ENCODE data around the gene MACROH2A1.
A peak's percentile ranks its signal among the peaks of the same experiment; 100 is the strongest.

Gene MACROH2A1

DNA sequence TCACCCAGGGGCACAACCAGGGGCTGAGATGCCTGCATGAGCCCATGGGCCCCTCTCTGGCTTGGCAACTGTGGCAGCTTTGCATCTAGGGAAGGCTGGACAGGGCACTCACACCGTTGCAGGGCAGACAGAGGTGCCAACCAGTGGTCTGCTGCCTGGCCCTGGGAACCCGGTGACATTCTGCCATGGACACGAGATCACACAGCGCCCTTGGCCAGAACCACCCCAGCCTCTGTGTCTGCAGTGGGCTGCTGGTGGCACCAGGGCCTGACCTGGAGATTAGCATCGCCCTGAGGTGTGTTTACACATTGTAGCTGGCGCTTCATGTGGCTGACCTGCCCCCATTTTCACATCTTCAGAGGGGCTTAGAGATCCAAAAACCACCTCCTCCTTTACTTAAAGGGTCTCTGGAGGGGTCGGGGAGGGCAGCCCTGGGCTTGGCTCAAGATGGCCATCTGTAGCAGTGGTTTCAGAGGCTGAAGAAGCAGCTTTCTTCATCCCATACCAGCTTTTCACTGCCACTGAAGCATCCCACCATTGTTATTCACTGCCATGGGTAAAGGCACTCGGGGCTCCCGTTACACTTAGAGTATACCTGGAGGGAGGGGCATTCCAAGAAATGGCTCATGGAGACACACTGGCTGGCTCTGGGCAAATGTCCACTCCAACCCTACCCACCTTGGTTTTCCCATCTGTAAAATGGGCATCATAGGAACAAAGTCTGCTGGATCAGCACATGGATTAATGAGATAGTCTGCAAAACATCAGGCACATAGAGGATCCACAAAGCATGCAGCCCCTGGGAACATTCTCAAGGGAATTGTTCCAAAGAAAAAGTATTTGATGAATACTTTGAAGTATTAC is 36.7 kb upstream of the MACROH2A1 start:
- no peak for FAIRE-seq

GRCh38 chr5:135434591-135435466 is 35.8 kb upstream of the MACROH2A1 start:
- FAIRE-seq, result no peak

GRCh38 chr5:135433681-135434426 is 34.8 kb upstream of the MACROH2A1 start:
- no peak for FAIRE-seq

DNA sequence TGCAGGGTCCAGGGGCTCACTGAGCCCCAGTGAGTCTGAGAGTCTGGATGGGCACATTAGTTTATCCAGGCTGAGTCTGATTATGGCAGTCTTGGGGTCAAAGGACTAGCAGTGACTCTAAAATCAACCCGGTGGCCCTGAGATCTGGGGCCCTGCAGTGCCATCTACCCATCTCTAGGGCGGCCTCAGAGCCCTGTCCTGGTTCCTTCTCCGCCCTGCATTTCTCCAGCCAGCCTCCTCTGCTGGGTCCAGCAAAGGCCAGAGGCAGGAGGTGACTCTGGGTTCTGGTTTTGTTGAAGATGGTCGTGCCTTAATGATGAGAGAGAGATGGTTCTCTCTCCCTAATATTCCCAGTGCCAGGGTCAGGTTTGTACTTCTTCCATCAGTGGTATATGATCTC is 33.1 kb upstream of the MACROH2A1 start:
- no peak for FAIRE-seq

DNA sequence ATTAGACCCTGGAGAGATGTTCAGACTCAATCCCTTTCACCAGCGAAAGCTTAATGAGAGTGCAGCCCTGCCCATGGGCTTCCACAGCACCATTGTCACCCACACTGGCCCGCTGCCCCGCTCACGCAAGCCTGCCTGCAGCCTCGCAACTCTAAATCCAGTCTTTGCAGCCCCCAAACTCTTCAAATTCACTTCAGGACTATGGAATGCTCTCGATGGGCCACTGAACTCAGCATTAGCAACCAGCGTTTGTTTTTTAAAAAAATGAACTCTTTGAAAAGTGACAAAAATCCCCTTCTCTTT is 31.1 kb upstream of the MACROH2A1 start:
- no peak for FAIRE-seq

- no peak for FAIRE-seq
Observed at GRCh38 chr5:135429301-135430134, 30.5 kb upstream of the MACROH2A1 start.

DNA sequence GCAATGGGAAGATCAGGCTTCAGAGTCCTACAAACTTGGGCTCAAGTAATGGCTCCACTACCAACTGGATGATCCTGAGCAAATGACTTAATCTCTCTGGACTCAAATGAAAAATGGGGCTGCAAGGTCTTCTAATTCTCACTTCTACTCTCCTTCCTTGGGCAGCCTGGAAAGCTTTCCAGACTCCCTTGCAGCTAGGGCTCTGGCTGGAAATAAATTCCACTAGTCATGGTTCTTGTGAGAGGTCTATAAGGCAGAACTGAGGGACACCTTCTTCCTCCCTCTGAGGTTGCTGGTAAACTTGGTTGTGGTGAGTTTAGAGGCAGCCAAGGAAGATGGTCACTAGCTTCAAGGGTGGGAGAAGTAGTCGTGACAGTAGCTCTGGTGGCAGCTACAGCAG is 29.6 kb upstream of the MACROH2A1 start:
- FAIRE-seq, result no peak

- no peak for FAIRE-seq
Observed at GRCh38 chr5:135426102-135427082, 27.4 kb upstream of the MACROH2A1 start.

GRCh38 chr5:135425641-135426040 is 26.6 kb upstream of the MACROH2A1 start:
- no peak for FAIRE-seq

GRCh38 chr5:135423846-135424168 is 24.8 kb upstream of the MACROH2A1 start:
- FAIRE-seq, result no peak

DNA sequence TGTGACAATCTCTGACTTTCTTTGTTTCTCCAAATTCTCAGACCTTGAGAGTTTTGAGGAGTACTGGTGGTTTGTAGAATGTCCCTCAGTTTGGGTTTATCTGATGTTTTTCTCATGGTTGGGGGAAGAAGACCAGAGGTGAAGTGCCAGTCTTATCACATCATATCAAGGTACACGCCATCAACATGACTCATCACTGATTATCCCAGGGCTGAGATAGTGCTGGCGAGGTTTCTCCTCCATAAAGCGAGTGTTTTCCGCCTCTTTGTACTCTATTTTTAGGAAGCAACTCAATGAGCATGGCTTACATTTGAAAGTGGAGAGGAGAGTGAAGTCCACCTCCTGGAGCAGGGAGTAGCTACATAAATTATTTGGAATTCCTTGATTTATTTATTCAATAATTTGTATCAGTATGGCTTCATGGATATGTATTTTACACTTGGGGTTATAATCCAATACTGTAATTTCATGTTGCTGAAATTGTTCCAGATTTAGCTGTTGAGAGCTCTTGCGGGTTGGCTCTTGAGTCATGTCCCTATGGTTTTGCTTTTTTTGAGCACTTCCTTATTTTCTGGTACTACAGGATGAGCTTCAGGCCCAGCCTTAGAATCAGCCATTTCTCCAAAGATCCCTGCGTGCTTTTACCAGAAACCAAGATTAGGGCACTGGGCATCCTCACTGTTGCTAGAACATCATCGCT is 24.3 kb upstream of the MACROH2A1 start:
- FAIRE-seq, result no peak

DNA sequence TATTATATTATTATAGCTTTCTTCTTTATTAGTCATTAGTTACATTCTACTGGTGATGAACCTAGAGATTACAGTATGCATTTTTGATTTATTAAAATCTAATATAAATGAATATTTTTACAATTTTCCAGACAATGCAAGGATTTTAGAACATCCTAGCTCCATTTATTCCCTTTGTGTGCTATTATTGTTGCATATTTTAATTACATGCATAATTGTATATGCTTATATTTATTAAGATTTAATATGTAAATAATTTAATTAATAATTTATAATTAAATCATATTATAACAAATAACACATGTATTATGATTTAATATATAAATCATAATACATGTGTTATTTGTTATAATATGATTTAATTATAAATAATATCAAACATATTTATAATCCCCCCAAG is 23.4 kb upstream of the MACROH2A1 start:
- peak; percentile 89 for FAIRE-seq

GRCh38 chr5:135417083-135417482 is 18.1 kb upstream of the MACROH2A1 start:
- FAIRE-seq, result no peak

GRCh38 chr5:135405082-135405481 is 6.1 kb upstream of the MACROH2A1 start:
- FAIRE-seq, result no peak

DNA sequence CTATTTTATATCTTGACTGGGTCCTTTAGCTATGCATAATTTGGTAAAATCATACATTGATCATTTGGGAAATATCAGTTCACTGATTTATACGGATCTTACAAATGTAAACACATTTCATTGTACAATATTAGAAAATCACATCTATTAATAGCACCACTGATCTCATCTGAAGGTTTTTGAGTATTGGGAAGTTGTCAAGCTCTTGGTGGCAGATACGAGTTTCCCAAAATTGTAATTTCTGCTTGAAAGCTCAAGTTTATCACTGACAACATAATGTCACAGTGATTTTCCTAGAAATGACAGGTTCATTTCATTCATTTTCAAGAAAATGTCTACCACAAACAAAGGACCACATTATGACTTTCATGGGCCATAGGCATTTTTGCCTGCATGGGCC is 3.0 kb upstream of the MACROH2A1 start:
- no peak for FAIRE-seq

GRCh38 chr5:135400866-135401265 is 1.8 kb upstream of the MACROH2A1 start:
- FAIRE-seq, result no peak

DNA sequence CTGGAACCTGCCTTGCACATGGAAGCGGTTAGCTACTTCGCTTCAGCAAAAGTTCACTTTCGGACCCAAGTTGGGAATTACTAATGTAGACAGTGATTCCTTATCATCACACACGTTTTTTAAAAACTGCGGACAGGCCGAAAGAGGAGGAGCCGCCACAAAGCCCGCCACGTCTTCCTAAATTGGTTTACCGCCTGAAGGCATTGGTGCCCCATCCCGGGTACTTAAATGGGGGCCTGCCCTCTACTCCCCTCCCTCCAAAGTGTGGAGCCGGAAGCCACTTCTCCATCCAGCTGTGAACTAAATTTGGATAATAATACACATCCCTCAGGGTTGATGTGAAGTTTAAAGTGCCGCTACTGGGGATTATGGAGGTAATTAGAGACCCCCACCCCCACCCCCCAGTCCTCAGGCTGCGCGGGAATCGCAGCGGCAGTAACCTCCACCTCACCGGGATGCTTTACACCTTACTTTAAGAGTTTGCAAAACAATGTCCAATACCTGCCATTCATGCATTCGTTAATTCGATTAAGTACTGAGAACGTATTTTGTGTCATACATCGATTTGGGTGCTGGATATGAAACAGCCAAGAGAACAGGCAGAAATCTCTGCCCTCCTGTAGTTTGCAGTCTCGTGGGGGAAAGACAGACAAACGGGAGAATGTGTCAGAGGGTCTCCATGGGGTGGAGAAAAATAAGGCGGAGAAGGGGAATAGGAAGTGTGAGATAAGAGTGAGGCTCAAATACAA is 937 bp upstream of the MACROH2A1 start:
- no peak for FAIRE-seq

GRCh38 chr5:135398160-135398854 is 724 bp downstream of the MACROH2A1 start:
- FAIRE-seq, result no peak

DNA sequence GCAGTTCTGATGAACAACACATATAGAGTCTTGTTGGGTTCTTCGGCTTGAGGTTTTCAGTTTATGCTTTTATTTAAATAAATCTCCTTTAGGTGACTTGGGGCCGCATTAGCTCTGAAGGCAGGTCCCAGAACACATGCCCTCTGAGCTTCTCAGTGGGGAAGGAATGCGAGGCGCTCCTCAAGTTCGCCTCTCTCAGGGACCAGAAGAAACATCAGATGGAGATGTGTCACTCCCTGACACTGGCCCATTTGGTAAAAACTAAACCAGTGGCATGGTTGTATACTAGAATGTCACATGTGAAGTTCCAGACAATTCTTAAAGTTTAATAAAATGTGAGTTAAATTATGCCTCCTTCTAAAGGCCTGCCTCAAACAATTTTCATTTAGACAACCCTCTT is 1.9 kb downstream of the MACROH2A1 start:
- FAIRE-seq, result no peak

Data from TTC549 (cell line).